Left ventricle myocardium inferior (tissue), 1 donor: ENCODE results near the gene EPB41L5. TPM values are rescaled to one million over a fixed set of nuclear protein-coding genes. Genes with fewer than 3 reads are reported as not detected.
A peak's percentile ranks its signal among the peaks of the same experiment; 100 is the strongest.

Experiments
- DNase-seq: peaks from one replicate; pipeline ENCODE4 v3.0.0-alpha.2; 2020
- H3K27ac ChIP-seq: fragments of 200-600 bp; replicated peaks from 2 replicates; pipeline ENCODE4 v1.8.0; 2021
- H3K27me3 ChIP-seq: fragments of 200-600 bp; 2 replicates; pipeline ENCODE4 v1.8.0; 2021; ENCODE audit warnings: low read depth
- H3K36me3 ChIP-seq: fragments of 200-600 bp; 2 replicates; pipeline ENCODE4 v1.8.0; 2021
- H3K4me1 ChIP-seq: fragments of 200-600 bp; 2 replicates; pipeline ENCODE4 v1.8.0; 2021
- H3K4me3 ChIP-seq: fragments of 200-600 bp; 2 replicates; pipeline ENCODE4 v1.8.0; 2021; ENCODE audit warnings: mild to moderate bottlenecking, moderate library complexity
- H3K9me3 ChIP-seq: fragments of 200-600 bp; replicated peaks from 2 replicates; pipeline ENCODE4 v1.8.0; 2021
- CTCF ChIP-seq: fragments of 200-600 bp; IDR thresholded peaks from 2 replicates; pipeline ENCODE4 v1.8.0; 2021; ENCODE audit warnings: antibody characterized with exemption, mild to moderate bottlenecking, borderline replicate concordance
- intact Hi-C: fragments of 100-400 bp; cut with micrococcal nuclease; formaldehyde crosslinking; loops from one replicate; pipeline ENCODE4 v1.11.0; 2022
- total RNA-seq: library from RNA; stranded (reverse); fragmentation: NEBNext Ultra II Directional; extraction: Animal tissue kit (Norgen Biotek cat#: 25700); gene quantifications from one replicate; pipeline ENCODE4 v1.2.1, GENCODE V29; 2021
- donor health status: DM: no; HTN: yes; CAD: no; lungs with severe emphysema.

EPB41L5 gene
- total RNA-seq, 1 donor from 2014 or later: 9.1 TPM

- no peak for DNase-seq
- no peak for TF ChIP-seq CTCF
- intact Hi-C loops: no loop called here
- no peak overlapping the region for H3K4me3 ChIP-seq
- H3K36me3 ChIP-seq: no peaks in the 10 kb centered on the region
- H3K4me1 ChIP-seq: peaks cover 3% of the 10 kb centered on the region
- no peaks in the 10 kb centered on the region for H3K9me3 ChIP-seq
- H3K27ac ChIP-seq: no peak overlapping the region
- H3K27me3 ChIP-seq: no peaks in the 10 kb centered on the region
These were observed 21.1 kb downstream of the EPB41L5 start for GRCh38 chr2:120034027-120034426.

GRCh38 chr2:120034621-120035020 lies 21.7 kb downstream of the EPB41L5 start:
- DNase-seq: no peak
- H3K27me3 ChIP-seq: no peaks in the 10 kb centered on the region
- no peak for TF ChIP-seq CTCF
- H3K9me3 ChIP-seq: no peaks in the 10 kb centered on the region
- no peaks in the 10 kb centered on the region for H3K36me3 ChIP-seq
- no peak overlapping the region for H3K4me3 ChIP-seq
- no peak overlapping the region for H3K27ac ChIP-seq
- H3K4me1 ChIP-seq: peaks cover 3% of the 10 kb centered on the region
- intact Hi-C loops: no loop called here

- intact Hi-C loops: no loop called here
- no peak overlapping the region for H3K27ac ChIP-seq
- H3K9me3 ChIP-seq: no peaks in the 10 kb centered on the region
- no peak overlapping the region for H3K4me3 ChIP-seq
- DNase-seq: no peak
- H3K4me1 ChIP-seq: peaks cover 3% of the 10 kb centered on the region
- TF ChIP-seq CTCF: no peak
- H3K27me3 ChIP-seq: no peaks in the 10 kb centered on the region
- H3K36me3 ChIP-seq: no peaks in the 10 kb centered on the region
These were observed 23.3 kb downstream of the EPB41L5 start for GRCh38 chr2:120036145-120036544.

- Histone ChIP-seq H3K27ac (no peak overlapping the region), H3K36me3 (no peaks in the 10 kb centered on the region), H3K4me3 (no peak overlapping the region), H3K4me1 (peaks cover 16% of the 10 kb centered on the region), H3K27me3 (no peaks in the 10 kb centered on the region), H3K9me3 (no peaks in the 10 kb centered on the region)
- intact Hi-C loops: no loop called here
- no peak for TF ChIP-seq CTCF
- DNase-seq: no peak
These were observed 25.2 kb downstream of the EPB41L5 start for GRCh38 chr2:120037995-120038541.

GRCh38 chr2:120042359-120042758 lies 29.5 kb downstream of the EPB41L5 start:
- TF ChIP-seq CTCF: no peak
- intact Hi-C loops: no loop called here
- Histone ChIP-seq H3K4me3 (no peak overlapping the region), H3K9me3 (peaks cover 11% of the 10 kb centered on the region), H3K27me3 (no peaks in the 10 kb centered on the region), H3K36me3 (peaks cover 14% of the 10 kb centered on the region), H3K27ac (peak overlapping the region; percentile 13), H3K4me1 (peaks cover 19% of the 10 kb centered on the region)
- DNase-seq: no peak
